ENCODE results near the gene CEP78.
A peak's percentile ranks its signal among the peaks of the same experiment; 100 is the strongest.
"Not testable (repeated sequence)": the region's sequence is repeated elsewhere in the genome, so short reads cannot be mapped to it uniquely, and the experiment has no call there.

The CEP78 gene

DNA sequence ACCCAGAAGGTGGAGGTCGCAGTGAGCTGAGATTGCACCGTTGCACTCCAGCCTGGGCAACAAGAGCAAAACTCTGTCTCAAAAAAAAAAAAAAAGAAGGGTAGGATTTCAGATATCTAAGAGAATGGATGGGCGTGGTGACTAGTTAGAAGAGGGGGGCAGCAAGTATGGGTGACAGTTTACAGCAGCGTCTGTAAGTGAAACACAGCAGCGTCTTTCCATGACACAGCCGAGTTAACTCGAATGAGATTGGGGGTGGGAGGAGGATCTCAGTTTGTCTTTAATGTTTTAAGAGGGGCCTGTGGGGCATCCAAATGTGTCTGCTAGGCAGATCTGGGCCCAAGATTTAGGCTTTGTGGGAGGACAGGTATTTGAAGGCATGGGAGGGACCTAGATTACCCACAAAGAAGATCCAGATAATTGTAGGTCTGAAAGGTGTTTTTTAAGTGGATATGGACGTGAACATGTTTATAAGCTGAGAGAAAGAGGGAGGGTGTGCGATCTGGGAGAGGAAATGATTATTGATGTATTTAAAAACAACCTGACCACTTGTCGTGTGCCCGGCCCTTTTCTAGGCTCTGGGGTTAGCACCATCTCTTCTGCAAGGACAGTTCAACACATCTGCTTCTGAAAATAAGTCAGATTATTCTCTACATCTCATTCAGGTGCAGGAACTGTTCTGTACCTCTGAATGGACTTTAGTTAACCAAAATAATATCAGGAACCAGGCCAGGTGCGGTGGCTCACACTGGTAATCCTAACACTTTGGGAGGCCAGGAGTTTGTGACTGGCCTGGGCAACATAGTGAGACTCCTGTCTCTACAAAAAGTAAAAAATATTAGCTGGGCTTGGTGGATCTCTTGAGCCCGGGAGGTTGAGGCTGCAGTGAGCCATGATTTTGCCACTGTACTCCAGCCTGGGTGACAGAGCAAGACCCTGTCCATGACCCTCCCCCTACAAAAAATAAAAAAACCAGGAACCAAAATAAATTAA lies 2.5 kb downstream of the CEP78 start:
- no peak for DNase-seq

DNA sequence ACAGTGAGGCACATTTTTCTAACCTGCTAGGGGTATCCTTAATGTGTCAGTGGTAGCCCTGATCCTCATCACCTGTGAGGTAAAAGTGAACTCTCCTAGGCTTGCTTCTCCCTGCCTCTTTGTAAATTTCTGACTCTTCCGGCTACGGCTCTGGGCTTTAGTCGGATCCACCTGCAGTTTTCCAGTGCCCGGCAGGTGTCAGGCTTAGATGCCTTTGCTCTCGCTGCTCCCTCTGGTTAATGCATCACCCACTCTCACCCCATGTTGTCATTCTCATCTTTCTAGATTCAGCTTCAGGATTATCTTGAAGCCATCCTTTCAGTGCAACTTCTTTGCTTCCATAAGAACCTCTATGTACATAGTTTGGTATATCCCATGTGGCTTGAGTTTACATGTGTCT lies 3.6 kb downstream of the CEP78 start:
- DNase-seq: peak; percentile 2

DNA sequence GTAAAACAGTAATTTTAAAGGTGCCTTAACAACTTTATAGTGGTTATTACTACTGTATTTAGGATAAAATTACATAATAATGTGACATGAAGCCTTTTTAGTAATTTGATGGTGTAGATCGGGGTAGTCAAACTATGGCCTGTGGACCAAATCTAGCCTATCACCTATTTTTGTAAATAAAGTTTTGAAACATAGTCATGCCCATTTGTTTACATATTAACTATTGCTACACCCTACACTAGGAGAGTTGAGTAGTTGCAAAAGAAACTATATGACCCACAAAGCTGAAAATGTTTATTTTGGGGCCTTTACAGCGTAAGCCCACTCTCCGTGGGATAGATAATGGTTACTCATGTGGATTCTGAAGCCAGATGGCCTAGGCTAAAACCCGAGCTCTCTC lies 6.2 kb downstream of the CEP78 start:
- no peak for DNase-seq

DNA sequence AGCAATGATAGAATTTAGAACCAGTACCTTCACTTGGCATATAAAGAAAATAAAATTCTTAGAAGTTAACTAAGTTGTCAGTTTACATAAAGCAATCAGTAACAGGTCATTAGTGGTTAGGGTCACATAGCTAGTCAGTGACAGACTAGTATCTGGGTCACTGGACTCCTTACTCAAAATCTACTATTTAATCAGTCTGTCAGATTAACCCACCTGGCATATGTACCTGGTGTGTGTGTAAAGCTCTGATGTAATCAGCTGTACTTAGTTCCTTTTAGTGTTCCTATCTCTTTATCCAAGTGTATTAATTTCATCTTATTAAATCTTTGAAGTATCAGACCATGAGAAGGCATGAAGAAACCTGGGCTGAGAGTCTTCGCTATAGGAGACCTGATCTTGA lies 7.3 kb downstream of the CEP78 start:
- no peak for DNase-seq

DNA sequence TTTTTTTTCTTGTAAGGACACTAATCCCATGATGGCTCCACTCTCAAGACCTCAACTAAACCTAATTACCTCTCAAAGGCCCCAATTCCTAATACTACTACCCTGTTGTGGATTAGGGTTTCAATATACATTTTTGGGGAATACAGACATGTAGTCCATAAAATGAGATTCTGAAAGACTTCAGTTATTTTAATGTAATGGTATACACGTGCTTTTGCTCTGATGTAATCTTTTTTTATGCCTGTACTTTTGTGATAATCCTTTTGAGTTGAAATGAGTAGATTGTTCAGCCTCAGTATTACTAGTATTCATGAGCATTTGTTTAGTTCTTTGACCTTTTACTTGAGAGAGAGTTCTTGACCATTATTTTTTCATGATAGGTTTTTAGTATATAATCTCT lies 9.5 kb downstream of the CEP78 start:
- DNase-seq: no peak

DNA sequence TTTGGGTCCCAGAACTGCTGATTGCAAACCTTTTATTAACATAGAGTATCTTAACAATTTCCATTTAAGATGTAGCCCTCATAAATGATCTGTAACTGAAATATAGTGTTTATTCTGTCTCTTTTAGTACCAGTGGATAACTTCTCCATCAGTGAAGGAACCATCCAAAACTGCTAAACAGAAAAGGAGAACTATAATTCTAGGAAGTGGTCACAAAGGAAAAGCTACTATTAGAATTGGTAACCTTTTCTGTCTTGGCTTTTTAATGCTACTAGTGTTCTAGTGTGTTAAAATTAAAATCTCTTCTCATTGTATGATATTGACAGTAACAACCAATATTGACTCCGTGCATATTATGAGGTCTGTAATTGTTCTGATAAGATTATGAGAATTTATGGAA lies 12.8 kb downstream of the CEP78 start:
- DNase-seq: no peak

DNA sequence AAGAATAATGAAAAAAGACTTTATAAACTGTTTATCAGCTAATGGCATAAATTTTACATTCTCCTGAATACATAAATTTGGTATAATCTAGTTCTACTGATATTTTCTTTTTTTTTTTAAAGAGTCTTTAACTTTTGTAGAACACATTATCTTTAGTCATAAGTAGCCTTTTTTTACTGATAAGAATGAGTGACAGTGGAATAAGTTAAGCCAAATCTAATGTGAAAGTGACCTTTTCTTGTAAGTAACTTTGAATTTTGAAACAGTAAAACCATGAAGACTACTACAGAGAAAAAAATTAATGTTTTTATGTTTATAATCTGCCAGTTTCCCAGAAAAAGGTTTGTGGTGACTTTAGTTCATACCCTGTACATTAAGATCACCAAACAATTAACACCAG lies 13.7 kb downstream of the CEP78 start:
- DNase-seq: no peak

DNA sequence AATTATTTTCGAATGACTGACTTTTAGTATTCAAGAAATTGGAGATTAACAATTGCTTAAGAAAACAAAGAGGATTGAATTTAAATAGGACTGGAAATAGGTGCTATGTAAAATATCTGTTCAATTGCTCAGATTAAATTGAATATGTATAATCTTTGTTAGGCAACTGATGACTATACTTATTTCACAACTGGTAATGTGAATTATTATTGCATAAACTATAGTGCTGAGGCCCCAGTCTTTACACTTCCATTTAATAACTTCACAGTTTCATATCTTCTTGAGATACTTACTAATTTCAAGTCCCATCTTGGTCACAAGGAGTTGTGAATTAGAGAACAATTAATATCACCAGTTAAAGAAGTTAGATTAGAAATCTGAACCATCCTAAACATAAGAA lies 16.7 kb downstream of the CEP78 start:
- DNase-seq: no peak

DNA sequence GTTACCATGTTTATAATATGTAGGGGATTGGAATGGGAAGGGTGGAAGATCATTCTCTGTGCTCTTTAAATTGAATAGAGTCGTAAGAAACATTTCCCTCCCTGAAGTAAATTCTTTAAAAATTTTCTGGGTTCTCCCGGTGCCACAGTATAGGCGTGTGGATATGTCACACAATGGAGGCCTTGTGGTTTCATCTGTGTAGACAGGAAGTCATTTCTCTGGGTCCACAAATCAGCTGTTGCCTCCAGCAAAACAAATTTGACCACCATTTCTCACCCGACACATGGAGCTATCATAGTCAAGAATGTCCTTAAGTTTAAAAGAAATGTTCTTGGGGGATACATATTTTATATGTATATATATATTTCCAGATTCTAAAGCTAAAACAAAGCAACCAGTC lies 17.4 kb downstream of the CEP78 start:
- no peak for DNase-seq

DNA sequence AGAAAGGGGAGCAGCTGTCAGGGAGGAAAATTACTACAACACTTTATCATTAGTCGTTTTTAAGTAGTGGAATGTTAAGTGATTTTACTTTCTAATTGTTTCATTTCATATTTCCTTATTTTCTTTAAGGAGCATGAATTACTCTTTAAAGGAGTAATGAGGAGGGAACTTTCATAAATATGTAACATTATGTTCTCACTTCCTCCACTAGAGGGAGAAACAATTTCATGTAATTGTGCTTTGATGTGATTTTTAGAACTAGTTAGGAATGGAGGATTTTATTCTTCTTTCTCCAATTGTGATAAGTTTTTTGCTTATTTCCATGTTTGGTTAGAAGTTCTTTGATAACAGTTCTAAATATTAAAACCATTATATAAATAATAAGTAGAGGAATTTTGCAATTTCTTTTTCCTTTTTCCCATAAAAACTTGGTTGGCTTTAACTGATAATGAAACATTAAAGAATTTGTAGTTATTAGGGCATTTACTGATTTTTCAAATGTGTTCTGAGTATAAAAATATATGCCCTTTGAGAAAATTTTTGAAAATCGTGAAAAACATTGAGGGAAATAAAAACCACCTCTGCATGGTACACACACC lies 25.6 kb downstream of the CEP78 start:
- peak; percentile 17 for DNase-seq

DNA sequence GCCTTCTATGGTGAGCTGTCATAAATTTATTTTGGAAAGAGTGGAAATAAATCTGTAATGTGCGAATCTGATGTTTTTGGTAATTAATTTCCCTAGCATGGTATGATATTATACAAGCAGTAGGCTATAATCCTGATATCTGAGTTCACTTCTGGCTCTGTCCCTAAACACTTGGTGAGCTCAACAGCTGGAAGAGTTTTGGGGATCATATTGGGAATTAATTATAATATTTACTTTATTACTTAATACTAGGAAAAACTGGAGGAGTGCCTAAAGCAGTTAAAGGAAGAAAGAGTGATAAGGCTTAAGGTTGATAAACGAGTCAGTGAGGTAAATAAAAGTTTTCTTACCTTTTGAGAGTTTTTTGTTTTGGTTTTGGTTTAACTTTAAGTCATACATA lies 26.8 kb downstream of the CEP78 start:
- no peak for DNase-seq

DNA sequence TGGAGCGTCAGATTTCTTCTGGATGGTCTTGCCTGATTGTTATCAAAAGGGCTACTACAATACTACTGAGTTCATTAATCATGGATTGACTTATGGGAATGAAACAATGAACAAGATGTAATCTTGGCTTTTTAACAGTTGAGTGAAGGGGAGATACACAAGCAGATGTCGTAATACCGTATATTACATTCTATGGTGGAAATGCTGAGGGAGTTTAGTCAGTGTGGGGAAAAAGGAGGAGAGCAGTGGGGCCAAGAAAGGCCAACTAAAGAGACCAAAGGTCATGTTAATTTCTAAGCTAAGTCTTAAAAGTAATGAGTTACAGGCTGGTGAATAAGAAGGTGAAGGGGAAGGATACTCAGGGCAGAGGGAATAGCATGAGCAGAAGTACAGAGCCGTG lies 32.0 kb downstream of the CEP78 start:
- DNase-seq: no peak

DNA sequence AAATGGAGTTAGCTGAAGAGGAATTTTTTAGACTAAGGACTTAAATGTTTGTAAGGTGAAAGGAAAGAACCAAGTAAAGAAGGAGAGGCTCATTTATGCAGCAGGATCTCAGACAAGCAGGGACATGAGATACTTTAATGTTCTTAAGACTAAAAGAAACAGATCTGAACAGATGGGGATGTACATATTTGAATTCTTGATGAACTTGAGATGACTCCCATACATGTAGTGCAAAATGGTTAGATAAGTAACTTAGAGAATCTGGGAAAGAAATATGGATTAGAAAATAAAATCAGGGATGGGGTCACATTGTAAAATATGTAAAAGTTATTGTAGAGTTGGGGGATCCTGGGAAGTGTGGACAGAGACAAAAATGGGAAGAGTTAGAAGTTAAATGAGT lies 33.9 kb downstream of the CEP78 start:
- DNase-seq: no peak

DNA sequence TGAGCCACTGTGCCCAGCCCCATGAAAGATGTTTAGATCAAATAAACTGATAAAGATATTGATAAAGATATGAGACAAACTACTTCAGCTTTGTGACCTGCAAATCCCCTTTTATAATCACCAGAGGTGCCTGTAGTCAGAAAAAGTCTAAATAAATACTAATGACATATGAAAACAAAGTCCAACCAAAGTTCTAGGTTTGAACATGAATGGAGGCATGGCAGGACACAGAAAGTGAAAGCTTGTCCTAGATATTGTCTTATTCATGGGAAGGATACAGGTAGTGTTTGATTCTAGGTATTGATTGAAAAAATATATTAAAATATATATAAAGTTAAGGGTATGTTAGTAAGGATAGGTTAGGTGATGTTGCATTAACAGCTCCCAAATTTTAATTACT lies 36.4 kb downstream of the CEP78 start:
- DNase-seq: no peak

DNA sequence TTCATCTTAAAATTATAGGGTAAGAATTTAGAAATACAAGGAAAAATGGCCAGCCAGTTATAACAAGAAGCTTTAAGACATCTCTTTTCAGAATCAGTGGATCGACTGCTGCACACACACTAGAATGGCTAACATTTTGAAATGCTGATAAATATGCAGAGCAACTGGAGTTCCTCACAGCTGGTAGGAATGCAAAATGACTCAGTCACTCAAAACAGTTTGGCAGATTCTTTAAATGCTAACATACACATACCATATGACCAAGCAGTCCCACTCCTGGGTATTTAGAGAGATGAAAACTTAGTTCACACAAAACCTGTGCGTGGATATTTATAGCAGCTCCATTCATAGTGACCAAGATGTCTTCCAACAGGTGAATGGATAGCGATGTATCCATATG lies 37.9 kb downstream of the CEP78 start:
- DNase-seq: no peak

DNA sequence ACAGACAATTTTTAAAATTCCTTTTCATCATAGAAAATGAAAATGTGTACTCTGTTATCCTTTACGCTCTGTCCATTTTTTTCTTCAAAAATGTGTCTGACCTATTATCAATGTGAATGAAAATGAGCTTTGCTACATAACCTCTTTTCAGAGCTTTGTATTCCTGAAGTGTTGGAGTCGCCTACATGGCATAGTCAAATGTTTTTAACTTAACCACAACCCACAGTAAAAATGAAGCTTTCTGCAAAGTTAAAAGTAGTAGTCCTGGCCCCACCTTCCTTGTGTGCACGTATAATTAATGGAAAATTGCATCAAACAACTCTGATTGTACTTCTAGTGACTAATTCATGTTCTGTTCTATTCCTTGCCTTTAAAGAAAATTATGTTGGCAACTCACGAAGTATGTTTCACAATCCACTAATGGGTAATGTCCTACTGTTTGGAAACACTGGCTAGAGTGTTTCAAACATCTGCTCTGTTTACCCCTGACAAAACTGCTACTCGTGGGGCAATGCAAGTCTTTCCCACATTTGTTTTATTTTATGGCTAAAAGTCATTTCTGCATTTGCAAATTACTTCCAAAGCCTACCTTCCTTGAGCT lies 42.4 kb downstream of the CEP78 start:
- no peak for DNase-seq

DNA sequence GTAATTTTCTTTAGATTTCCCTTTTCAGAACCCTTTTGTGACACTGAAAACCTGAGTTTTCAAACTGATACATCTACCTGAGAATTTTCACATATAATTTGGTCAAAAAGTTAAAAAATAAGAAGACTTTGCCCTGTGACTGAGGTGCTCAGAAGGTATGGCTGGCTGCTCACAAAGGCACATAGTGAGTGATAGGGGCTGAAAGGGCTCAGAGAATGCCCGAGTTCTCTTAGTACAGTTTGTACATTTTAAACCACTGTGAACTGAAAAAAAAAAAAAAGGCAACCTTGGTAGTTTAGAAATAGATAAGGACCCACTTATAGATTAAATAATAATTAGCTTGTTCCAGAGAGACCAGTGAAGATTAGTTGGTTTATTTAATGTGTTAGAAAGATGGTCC lies 42.9 kb downstream of the CEP78 start:
- no peak for DNase-seq

DNA sequence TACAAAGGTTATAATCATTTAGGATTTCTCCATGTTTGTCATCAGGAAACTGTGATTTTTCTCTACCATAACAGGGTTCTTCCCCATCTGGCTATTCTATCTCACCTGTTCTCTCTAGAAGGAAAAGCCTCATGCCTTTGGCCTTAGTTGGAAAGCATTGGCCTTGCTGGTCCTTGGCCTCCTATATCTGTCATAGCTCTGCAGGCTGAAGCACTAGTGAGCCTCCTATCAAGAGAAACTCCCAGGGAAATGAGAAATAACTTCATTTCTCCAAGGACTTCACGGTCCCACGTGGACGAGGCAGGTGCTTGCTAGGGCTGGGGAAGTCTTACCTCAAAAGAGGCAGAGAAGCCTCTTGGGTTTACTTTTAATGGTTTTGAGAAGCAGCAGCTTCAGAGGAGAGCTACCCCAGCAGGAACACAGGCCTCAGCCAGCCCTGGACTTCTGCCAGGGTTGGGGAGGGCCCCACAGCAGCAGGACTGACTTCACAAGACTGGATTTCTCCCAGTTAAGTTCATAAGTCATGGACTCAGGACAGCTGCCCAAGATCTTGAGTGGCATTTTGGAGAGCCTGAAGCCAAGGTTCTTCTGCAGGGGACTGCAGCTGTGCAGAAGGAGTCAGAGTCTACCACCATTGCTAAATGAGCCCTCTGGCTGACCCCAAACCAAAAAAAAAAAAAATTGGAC lies 45.2 kb downstream of the CEP78 start:
- DNase-seq: no peak

DNA sequence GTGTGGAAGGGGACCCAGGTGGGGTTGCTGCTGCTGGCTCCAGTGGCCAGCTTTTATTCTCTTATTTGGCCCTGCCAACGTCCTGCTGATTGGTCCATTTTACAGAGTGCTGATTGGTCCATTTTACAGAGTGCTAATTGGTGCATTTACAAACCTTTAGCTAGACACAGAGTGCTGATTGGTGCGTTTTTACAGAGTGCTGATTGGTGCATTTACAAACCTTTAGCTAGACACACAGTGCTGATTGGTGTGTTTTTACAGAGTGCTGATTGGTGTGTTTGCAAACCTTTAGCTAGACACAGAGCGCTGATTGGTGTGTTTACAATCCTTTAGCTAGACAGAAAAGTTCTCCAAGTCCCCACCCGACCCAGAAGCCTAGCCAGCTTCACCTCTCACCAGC lies 48.3 kb downstream of the CEP78 start:
- DNase-seq: not testable (repeated sequence)

DNA sequence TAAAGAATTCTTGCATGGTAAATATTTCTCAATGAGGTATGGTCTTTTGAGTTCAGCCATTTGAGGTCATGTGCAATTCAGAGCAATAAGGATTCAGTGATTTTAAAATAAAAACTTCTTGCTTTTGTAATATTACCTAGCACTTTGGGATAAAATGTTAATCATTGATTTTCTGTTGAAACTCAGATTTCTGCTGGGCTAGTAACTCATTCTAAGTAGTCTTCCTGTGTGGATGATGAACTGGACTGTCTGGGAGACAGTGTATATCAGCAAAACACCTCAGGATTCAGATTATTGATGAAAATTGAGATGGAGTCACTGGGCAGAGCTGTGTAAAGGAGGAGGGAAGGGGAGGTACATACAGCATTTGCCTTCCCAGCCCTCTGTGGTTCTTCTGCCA lies 50.2 kb downstream of the CEP78 start:
- no peak for DNase-seq

DNA sequence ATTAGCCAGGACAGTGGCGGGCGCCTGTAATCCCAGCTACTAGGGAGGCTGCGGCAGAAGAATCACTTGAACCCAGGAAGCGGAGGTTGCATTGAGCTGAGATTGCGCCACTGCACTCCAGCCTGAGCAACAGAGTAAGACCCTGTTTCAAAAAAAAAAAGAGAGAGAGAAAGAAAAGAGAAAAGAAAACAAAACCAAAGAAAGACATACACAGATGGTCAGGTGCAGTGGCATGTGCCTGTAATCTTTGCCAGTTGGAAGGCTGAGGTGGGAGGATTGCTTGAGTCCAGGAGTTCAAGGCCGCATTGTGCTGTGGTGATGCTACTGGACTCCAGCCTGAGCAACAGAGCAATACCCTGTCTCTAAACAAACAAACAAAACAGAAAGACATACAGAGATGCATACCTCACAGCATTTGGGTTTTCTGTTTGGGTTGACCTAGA lies 51.1 kb downstream of the CEP78 start:
- no peak for DNase-seq

DNA sequence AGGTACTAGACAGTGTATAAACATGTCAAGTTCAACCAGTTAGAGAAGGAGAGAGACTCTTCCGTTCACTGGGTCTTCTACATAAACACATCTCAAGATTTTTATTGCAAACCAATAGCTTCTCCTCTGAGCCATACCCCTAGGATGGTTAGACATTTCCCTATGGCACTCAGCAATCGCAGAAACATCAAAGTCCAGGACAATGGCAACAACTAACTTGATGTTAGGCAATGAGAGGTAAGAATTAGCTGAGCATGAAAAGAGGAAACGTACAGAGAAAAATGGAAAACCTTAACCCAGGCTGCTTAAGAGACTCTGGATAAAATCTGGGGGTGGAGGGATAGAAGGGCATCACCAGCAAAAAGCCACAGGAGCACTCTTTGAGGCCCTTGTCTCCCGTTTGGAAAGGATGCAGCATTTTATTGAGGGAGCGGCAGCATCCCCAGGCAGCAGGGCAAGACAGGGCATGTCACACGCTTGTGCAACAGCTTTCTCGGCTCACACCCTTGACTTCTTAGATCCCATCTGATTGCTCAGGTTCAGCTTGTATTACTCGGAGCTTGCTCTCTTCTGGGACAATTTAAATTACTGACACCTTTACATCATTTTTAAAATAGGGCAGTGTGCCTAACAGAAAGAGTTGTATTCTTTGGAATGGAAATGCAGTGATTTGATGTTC lies 52.5 kb downstream of the CEP78 start:
- no peak for DNase-seq

DNA sequence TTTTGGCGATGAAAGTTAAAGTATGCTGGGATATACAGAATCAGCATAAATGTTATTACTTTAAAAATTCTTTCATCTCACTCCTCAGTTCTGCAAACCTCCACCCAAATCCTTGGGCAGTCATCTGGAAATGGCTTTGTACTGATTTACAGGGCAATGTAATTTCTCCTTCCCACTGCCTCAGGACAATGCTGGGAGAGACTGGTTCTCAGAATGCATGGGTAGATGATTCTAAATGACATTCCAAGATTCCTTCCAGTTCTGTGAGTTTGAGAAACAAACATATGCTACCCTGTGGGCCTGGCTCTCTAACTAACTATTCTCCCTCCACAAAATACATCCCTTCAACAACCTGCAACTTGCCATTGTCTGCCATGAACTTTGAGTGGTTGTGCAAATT lies 53.6 kb downstream of the CEP78 start:
- DNase-seq: no peak
